ENCODE results near the gene METRNL. TPM values are rescaled to one million over a fixed set of nuclear protein-coding genes. Genes with fewer than 3 reads are reported as not detected.

The METRNL gene
- total RNA-seq, 1 experiment from 2014 or later = 30.6 TPM

DNA sequence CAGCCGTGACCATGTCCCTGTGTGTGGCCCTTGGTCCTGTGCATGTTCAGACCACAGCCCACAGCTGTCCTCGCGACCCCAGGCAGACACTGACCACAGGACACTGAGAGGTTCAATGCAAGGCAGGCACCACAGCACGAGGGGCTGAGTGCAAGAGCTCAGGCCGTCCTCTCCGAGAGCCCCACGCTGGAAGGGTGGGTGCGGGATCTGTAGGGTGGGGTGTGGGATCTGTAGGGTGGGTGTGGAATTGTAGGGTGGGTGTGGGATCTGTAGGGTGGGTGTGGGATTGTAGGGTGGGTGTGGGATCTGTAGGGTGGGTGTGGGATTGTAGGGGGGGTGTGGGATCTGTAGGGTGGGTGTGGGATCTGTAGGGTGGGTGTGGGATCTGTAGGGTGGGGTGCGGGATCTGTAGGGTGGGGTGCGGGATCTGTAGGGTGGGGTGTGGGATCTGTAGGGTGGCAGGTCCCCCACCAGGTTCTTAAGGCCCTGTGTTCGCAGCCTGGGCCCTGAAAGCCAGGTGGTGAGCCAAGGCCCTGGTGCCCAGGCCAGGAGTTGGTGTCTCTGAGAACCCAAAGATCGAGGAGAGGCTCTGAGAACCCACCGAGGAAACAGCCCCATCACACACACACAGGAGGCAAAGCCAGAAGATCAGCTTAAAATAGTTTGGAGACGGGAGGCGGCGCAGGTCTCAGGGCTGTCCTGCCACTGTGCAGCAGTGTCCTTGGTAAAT is 48.2 kb downstream of the METRNL start:
- no peak for ATAC-seq
- CTCF ChIA-PET = no interaction called here
- BruUV-seq (replicated peaks) = no TSS peak
- peaks cover 11% of the 10 kb centered on the region for H3K27me3 ChIP-seq (ENCODE audit: low read length)
- no peaks in the 10 kb centered on the region for H3K79me2 ChIP-seq (ENCODE audit: low read length)
- no peak overlapping the region for H3K4me2 ChIP-seq (ENCODE audit: low read length)
- no peaks in the 10 kb centered on the region for H4K20me1 ChIP-seq (ENCODE audit: low read length)
- no peaks in the 10 kb centered on the region for H3K9me3 ChIP-seq (ENCODE audit: low read length)
- no peaks in the 10 kb centered on the region for H3K36me3 ChIP-seq (ENCODE audit: low read depth, low read length)
- no peaks in the 10 kb centered on the region for H3K4me1 ChIP-seq (ENCODE audit: insufficient read depth, low read length)
- no peak overlapping the region for H2AFZ ChIP-seq (ENCODE audit: low read length)
- TF ChIP-seq EZH2phosphoT487 (IDR thresholded peaks at IDR 0.05; ENCODE audit: borderline replicate concordance, low read length) (no peak), EZH2 (IDR thresholded peaks at IDR 0.05; ENCODE audit: low read length, unreplicated experiment) (no peak)
- TF ChIP-seq, protein P1, sequence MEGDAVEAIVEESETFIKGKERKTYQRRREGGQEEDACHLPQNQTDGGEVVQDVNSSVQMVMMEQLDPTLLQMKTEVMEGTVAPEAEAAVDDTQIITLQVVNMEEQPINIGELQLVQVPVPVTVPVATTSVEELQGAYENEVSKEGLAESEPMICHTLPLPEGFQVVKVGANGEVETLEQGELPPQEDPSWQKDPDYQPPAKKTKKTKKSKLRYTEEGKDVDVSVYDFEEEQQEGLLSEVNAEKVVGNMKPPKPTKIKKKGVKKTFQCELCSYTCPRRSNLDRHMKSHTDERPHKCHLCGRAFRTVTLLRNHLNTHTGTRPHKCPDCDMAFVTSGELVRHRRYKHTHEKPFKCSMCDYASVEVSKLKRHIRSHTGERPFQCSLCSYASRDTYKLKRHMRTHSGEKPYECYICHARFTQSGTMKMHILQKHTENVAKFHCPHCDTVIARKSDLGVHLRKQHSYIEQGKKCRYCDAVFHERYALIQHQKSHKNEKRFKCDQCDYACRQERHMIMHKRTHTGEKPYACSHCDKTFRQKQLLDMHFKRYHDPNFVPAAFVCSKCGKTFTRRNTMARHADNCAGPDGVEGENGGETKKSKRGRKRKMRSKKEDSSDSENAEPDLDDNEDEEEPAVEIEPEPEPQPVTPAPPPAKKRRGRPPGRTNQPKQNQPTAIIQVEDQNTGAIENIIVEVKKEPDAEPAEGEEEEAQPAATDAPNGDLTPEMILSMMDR (conservative IDR thresholded peaks at IDR 0.05; ENCODE audit: low read depth, low read length) = no peak
- DNase-seq = no peak
- H3K9ac ChIP-seq (ENCODE audit: low read length) = no peak overlapping the region
- no peak overlapping the region for H3K27ac ChIP-seq (ENCODE audit: low read length)
- no peaks in the 10 kb centered on the region for H3K9me2 ChIP-seq (replicated peaks; ENCODE audit: low read length)
- POLR2A ChIA-PET (ENCODE audit: unreplicated experiment) = no interaction called here
- H3K4me3 ChIP-seq (ENCODE audit: low read length) = no peak overlapping the region
- no peaks in the 10 kb centered on the region for H3F3A ChIP-seq (ENCODE audit: low read length, unreplicated experiment)
- intact Hi-C loops (cut with micrococcal nuclease) = no loop called here

DNA sequence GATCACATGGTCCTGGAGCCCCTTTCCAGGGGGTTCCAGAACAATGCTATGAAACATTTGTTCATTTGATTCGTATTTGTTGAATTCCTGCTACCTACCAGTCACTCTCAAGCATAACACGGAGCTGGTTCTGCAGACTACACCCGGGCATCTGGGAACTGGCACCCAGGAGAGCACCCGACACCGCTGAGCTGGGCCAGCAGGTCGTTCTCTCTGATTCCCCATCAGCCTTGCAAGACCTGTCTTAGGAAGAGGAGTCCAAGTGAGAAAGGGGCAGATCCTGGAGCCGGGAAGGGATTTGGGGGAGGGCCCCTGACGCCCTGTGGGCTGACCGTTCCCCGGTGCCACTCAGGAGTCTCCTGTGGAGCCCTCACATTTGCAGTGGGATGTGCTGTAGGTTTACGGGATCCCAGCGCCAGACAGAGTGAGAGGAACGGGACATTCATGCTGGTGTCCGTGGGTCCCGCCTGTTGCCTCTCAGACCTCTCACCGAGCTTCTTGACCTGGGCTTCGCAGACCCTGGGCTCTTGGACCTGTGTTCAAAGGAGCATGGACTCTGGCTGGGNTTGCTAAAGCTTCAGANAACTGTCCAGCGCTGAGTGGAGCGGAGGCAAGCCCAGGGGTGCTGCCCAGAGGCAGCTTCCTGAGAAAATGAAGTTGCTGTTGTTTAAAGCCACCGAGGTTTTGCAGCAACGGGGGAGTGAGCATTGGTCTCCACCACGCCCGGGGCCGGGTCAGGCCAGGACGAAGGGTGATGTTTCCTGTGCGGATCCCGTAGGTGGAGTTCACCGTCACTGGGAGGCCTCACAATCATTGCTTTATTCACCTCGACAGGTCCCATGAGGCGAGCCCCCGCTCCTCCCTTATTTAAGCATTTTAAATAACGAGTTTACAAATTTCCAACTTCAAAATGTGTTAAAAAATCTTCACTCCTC is 49.2 kb downstream of the METRNL start:
- Histone ChIP-seq H3F3A (ENCODE audit: low read length, unreplicated experiment) (no peaks in the 10 kb centered on the region), H2AFZ (ENCODE audit: low read length) (no peak overlapping the region), H3K9me3 (ENCODE audit: low read length) (no peaks in the 10 kb centered on the region), H3K4me1 (ENCODE audit: insufficient read depth, low read length) (no peaks in the 10 kb centered on the region), H3K79me2 (ENCODE audit: low read length) (no peaks in the 10 kb centered on the region), H3K4me3 (ENCODE audit: low read length) (no peak overlapping the region), H3K27me3 (ENCODE audit: low read length) (peaks cover 11% of the 10 kb centered on the region), H3K36me3 (ENCODE audit: low read depth, low read length) (no peaks in the 10 kb centered on the region), H3K4me2 (ENCODE audit: low read length) (no peak overlapping the region), H4K20me1 (ENCODE audit: low read length) (no peaks in the 10 kb centered on the region), H3K9ac (ENCODE audit: low read length) (no peak overlapping the region), H3K9me2 (replicated peaks; ENCODE audit: low read length) (no peaks in the 10 kb centered on the region), H3K27ac (ENCODE audit: low read length) (no peak overlapping the region)
- CTCF ChIA-PET = no interaction called here
- TF ChIP-seq, protein P1 (conservative IDR thresholded peaks at IDR 0.05; ENCODE audit: low read depth, low read length) = no peak
- TF ChIP-seq EZH2phosphoT487 (IDR thresholded peaks at IDR 0.05; ENCODE audit: borderline replicate concordance, low read length) = no peak
- no peak for TF ChIP-seq EZH2 (IDR thresholded peaks at IDR 0.05; ENCODE audit: low read length, unreplicated experiment)
- POLR2A ChIA-PET (ENCODE audit: unreplicated experiment) = no interaction called here
- ATAC-seq (no peak), DNase-seq (no peak)
- intact Hi-C loops (cut with micrococcal nuclease) = no loop called here
- BruUV-seq (replicated peaks) = no TSS peak

All from PC-3 (cell line).